Measurements from ENCODE around the gene CEP57L1. TPM values are rescaled to one million over a fixed set of nuclear protein-coding genes. Genes with fewer than 3 reads are reported as not detected.
A peak's percentile ranks its signal among the peaks of the same experiment; 100 is the strongest.

The CEP57L1 gene
- total and polyA plus RNA-seq, 4 donors, result 3.8 to 22.1 (median 10.2) TPM

DNA sequence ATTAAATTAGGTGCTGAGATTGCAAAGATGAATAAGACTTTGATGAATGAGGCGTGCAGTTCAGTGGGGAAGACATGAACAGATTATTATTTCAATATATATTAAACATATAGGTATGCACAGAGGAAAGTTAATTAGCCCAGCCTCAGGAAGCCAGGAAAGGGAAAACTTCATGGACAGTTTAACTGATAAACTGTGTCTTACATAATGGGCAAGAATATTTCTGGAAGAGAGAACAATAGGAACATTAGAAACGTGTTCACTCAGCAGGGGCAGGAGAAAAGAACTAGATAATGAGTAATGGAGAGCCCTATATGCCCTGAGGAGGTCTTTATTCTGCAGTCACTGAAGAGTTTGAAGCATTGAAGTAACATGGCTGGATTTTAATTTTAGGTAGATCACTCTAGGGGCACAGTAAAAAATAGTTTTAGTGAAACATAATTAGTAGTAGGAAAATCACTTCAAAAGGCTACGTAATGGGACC lies 23.6 kb downstream of the CEP57L1 start:
- H3K36me3 ChIP-seq (ENCODE audit: control insufficient read depth in 4 of 4, insufficient read depth in 3 of 4, low read depth in 1 of 4, low read length in 3 of 4), result no peaks in the 10 kb centered on the region
- H3K9me3 ChIP-seq (ENCODE audit: control insufficient read depth in 4 of 4, low read length in 3 of 4), result no peaks in the 10 kb centered on the region
- H3K4me3 ChIP-seq (ENCODE audit: low read depth in 1 of 3, low read length in 3 of 3), result no peak overlapping the region
- no peaks in the 10 kb centered on the region for H3K27me3 ChIP-seq (ENCODE audit: control insufficient read depth in 4 of 4, insufficient read depth in 4 of 4, low read length in 3 of 4)
- no peak overlapping the region for H3K27ac ChIP-seq (ENCODE audit: low read depth in 1 of 2, low read length in 2 of 2)
- H3K4me1 ChIP-seq (ENCODE audit: control insufficient read depth in 4 of 4, insufficient read depth in 4 of 4, low read length in 3 of 4), result peaks cover 0 to 50% (median 22%) of the 10 kb centered on the region in 4 donors
- WGBS, result 82% methylated on average over 3 of the region's 3 CpGs
- TF ChIP-seq, protein P1, sequence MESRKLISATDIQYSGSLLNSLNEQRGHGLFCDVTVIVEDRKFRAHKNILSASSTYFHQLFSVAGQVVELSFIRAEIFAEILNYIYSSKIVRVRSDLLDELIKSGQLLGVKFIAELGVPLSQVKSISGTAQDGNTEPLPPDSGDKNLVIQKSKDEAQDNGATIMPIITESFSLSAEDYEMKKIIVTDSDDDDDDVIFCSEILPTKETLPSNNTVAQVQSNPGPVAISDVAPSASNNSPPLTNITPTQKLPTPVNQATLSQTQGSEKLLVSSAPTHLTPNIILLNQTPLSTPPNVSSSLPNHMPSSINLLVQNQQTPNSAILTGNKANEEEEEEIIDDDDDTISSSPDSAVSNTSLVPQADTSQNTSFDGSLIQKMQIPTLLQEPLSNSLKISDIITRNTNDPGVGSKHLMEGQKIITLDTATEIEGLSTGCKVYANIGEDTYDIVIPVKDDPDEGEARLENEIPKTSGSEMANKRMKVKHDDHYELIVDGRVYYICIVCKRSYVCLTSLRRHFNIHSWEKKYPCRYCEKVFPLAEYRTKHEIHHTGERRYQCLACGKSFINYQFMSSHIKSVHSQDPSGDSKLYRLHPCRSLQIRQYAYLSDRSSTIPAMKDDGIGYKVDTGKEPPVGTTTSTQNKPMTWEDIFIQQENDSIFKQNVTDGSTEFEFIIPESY (IDR thresholded peaks at IDR 0.05), result no peak
- TF ChIP-seq NR2F2 (IDR thresholded peaks at IDR 0.05) (no peak), CTCF (IDR thresholded peaks at IDR 0.05; ENCODE audit: low read depth, low read length, missing input control) (no peak), EGR1 (IDR thresholded peaks at IDR 0.05; ENCODE audit: low read depth in 2 of 2) (no peak), YY1 (IDR thresholded peaks at IDR 0.05) (no peak), HNF4A (conservative IDR thresholded peaks at IDR 0.05) (no peak), SP1 (IDR thresholded peaks at IDR 0.05) (no peak), TAF1 (conservative IDR thresholded peaks at IDR 0.05) (no peak), JUND (IDR thresholded peaks at IDR 0.05) (no peak), RAD21 (IDR thresholded peaks at IDR 0.05) (no peak), RXRA (IDR thresholded peaks at IDR 0.05) (no peak)
- TF ChIP-seq, protein P2, sequence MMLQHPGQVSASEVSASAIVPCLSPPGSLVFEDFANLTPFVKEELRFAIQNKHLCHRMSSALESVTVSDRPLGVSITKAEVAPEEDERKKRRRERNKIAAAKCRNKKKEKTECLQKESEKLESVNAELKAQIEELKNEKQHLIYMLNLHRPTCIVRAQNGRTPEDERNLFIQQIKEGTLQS (IDR thresholded peaks at IDR 0.05), result no peak
- TF ChIP-seq, protein P3, sequence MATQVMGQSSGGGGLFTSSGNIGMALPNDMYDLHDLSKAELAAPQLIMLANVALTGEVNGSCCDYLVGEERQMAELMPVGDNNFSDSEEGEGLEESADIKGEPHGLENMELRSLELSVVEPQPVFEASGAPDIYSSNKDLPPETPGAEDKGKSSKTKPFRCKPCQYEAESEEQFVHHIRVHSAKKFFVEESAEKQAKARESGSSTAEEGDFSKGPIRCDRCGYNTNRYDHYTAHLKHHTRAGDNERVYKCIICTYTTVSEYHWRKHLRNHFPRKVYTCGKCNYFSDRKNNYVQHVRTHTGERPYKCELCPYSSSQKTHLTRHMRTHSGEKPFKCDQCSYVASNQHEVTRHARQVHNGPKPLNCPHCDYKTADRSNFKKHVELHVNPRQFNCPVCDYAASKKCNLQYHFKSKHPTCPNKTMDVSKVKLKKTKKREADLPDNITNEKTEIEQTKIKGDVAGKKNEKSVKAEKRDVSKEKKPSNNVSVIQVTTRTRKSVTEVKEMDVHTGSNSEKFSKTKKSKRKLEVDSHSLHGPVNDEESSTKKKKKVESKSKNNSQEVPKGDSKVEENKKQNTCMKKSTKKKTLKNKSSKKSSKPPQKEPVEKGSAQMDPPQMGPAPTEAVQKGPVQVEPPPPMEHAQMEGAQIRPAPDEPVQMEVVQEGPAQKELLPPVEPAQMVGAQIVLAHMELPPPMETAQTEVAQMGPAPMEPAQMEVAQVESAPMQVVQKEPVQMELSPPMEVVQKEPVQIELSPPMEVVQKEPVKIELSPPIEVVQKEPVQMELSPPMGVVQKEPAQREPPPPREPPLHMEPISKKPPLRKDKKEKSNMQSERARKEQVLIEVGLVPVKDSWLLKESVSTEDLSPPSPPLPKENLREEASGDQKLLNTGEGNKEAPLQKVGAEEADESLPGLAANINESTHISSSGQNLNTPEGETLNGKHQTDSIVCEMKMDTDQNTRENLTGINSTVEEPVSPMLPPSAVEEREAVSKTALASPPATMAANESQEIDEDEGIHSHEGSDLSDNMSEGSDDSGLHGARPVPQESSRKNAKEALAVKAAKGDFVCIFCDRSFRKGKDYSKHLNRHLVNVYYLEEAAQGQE (IDR thresholded peaks at IDR 0.05), result no peak
- TF ChIP-seq, protein P4, sequence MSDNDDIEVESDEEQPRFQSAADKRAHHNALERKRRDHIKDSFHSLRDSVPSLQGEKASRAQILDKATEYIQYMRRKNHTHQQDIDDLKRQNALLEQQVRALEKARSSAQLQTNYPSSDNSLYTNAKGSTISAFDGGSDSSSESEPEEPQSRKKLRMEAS (IDR thresholded peaks at IDR 0.05), result no peak
- DNase-seq (ENCODE audit: low spot score), result no peak
- H3K9ac ChIP-seq (ENCODE audit: low read depth in 1 of 2, low read length in 2 of 2), result no peak overlapping the region

GRCh38 chr6:109121411-109121810 lies 26.1 kb downstream of the CEP57L1 start:
- DNase-seq (ENCODE audit: low spot score), result no peak
- H3K4me3 ChIP-seq (ENCODE audit: low read depth in 1 of 3, low read length in 3 of 3), result no peak overlapping the region
- H3K27me3 ChIP-seq (ENCODE audit: control insufficient read depth in 4 of 4, insufficient read depth in 4 of 4, low read length in 3 of 4), result no peaks in the 10 kb centered on the region
- peaks cover 0 to 43% (median 21%) of the 10 kb centered on the region in 4 donors for H3K4me1 ChIP-seq (ENCODE audit: control insufficient read depth in 4 of 4, insufficient read depth in 4 of 4, low read length in 3 of 4)
- peak overlapping the region; percentile 50 to 58 for H3K27ac ChIP-seq (ENCODE audit: low read depth in 1 of 2, low read length in 2 of 2)
- no peak overlapping the region for H3K9ac ChIP-seq (ENCODE audit: low read depth in 1 of 2, low read length in 2 of 2)
- no peaks in the 10 kb centered on the region for H3K36me3 ChIP-seq (ENCODE audit: control insufficient read depth in 4 of 4, insufficient read depth in 3 of 4, low read depth in 1 of 4, low read length in 3 of 4)
- TF ChIP-seq JUND (IDR thresholded peaks at IDR 0.05) (no peak), HNF4G (IDR thresholded peaks at IDR 0.05) (no peak), GABPA (IDR thresholded peaks at IDR 0.05 in 1 of 2, conservative IDR thresholded peaks at IDR 0.05 in 1 of 2) (no peak), NR2F2 (IDR thresholded peaks at IDR 0.05) (no peak)
- TF ChIP-seq, protein P1 (IDR thresholded peaks at IDR 0.05), result no peak
- TF ChIP-seq, protein P2 (IDR thresholded peaks at IDR 0.05), result no peak
- H3K9me3 ChIP-seq (ENCODE audit: control insufficient read depth in 4 of 4, low read length in 3 of 4), result no peaks in the 10 kb centered on the region

Data from liver (tissue), 9 donors.